HepG2 (cell line): ENCODE results near the gene ZBTB45. TPM values are rescaled to one million over a fixed set of nuclear protein-coding genes. Genes with fewer than 3 reads are reported as not detected.

ENCODE experiments used
- ARNTL ChIP-seq: sonication (generic); formaldehyde crosslinking; IDR thresholded peaks from 2 replicates; pipeline ENCODE4 v1.4.0; 2020; ENCODE audit warnings: mild to moderate bottlenecking, missing genetic modification reagents
- ATAD3A ChIP-seq: sonication (generic); formaldehyde crosslinking; IDR thresholded peaks from 2 replicates; pipeline ENCODE4 v1.4.0; 2020; ENCODE audit warnings: missing genetic modification reagents
- CBX2 ChIP-seq, 2 experiments: fragments of 200-600 bp in 1 of 2; sonication (generic); formaldehyde crosslinking in 1 of 2; IDR thresholded peaks; 2 replicates each; pipeline versions ENCODE4 v1.7.0 to v1.8.1; 2018 to 2022; ENCODE audit warnings: low read depth in 2 of 2, low read length in 1 of 2, mild to moderate bottlenecking in 1 of 2, missing genetic modification reagents in 1 of 2
- CENPX ChIP-seq: sonication (generic); formaldehyde crosslinking; IDR thresholded peaks from 2 replicates; pipeline ENCODE4 v1.9.0; 2021; ENCODE audit warnings: mild to moderate bottlenecking, missing genetic modification reagents, moderate library complexity
- DNMT3B ChIP-seq: conservative IDR thresholded peaks from 2 replicates; pipeline ENCODE4 v1.6.1; 2016; ENCODE audit warnings: missing biosample characterization, control low read depth
- ELF1 ChIP-seq: sonication (generic); formaldehyde crosslinking; IDR thresholded peaks from 2 replicates; pipeline ENCODE4 v1.4.0; 2020; ENCODE audit warnings: missing genetic modification reagents
- FOXA1 ChIP-seq, 2 experiments: fragments of 450-650 bp in 1 of 2; sonication (generic) in 1 of 2; formaldehyde crosslinking in 1 of 2; IDR thresholded peaks; 2 replicates each; pipeline versions ENCODE4 v1.4.0 to v1.6.1; 2016 to 2020; ENCODE audit warnings: missing genetic modification reagents in 1 of 2
- JARID2 ChIP-seq: sonication (generic); formaldehyde crosslinking; IDR thresholded peaks from 2 replicates; pipeline ENCODE4 v1.8.1; 2023; ENCODE audit warnings: missing genetic modification reagents, inconsistent platforms; ENCODE audit not compliant: insufficient replicate concordance
- JUNB ChIP-seq: sonication (generic); formaldehyde crosslinking; IDR thresholded peaks from 2 replicates; pipeline ENCODE4 v1.8.0; 2022; ENCODE audit warnings: missing genetic modification reagents, mild to moderate bottlenecking, borderline replicate concordance
- KLF16 ChIP-seq, 2 experiments: sonication (generic) in 1 of 2; formaldehyde crosslinking in 1 of 2; IDR thresholded peaks; 2 replicates each; pipeline versions ENCODE4 v1.6.1 to v1.8.0; 2016 to 2023; ENCODE audit warnings: missing genetic modification reagents in 2 of 2, missing compliant biosample characterization in 1 of 2
- KMT2A ChIP-seq: sonication (generic); formaldehyde crosslinking; IDR thresholded peaks from 2 replicates; pipeline ENCODE4 v1.4.0; 2020; ENCODE audit warnings: missing genetic modification reagents
- REL ChIP-seq: sonication (generic); formaldehyde crosslinking; conservative IDR thresholded peaks from 2 replicates; pipeline ENCODE4 v1.8.0; 2022; ENCODE audit warnings: mild to moderate bottlenecking, missing genetic modification reagents, moderate library complexity
- SAFB2 ChIP-seq: sonication (generic); formaldehyde crosslinking; IDR thresholded peaks from 2 replicates; pipeline ENCODE4 v1.5.1; 2020; ENCODE audit warnings: missing genetic modification reagents, low read depth, mild to moderate bottlenecking, borderline replicate concordance
- TRIM24 ChIP-seq: sonication (generic); formaldehyde crosslinking; IDR thresholded peaks from 2 replicates; pipeline ENCODE4 v1.8.0; 2022; ENCODE audit warnings: mild to moderate bottlenecking, missing genetic modification reagents
- ZBTB7A ChIP-seq: sonication (generic); formaldehyde crosslinking; IDR thresholded peaks from 2 replicates; pipeline ENCODE4 v1.8.0; 2022; ENCODE audit warnings: mild to moderate bottlenecking, missing genetic modification reagents
- ZFP37 ChIP-seq: sonication (generic); formaldehyde crosslinking; IDR thresholded peaks from 2 replicates; pipeline ENCODE4 v1.4.0; 2020; ENCODE audit warnings: missing genetic modification reagents, borderline replicate concordance
- ZFY ChIP-seq: sonication (generic); formaldehyde crosslinking; IDR thresholded peaks from 2 replicates; pipeline ENCODE4 v1.4.0; 2020; ENCODE audit warnings: missing genetic modification reagents
- ZMAT5 ChIP-seq: sonication (generic); formaldehyde crosslinking; IDR thresholded peaks from 2 replicates; pipeline ENCODE4 v1.5.0; 2020; ENCODE audit warnings: mild to moderate bottlenecking, low read depth, missing genetic modification reagents, borderline replicate concordance
- ZNF263 ChIP-seq: sonication (generic); formaldehyde crosslinking; IDR thresholded peaks from 2 replicates; pipeline ENCODE4 v1.4.0; 2020; ENCODE audit warnings: missing genetic modification reagents
- ZNF382 ChIP-seq: sonication (generic); formaldehyde crosslinking; IDR thresholded peaks from 2 replicates; pipeline ENCODE4 v1.5.0; 2020; ENCODE audit warnings: missing genetic modification reagents, mild to moderate bottlenecking, borderline replicate concordance
- ZNF616 ChIP-seq: sonication (generic); formaldehyde crosslinking; IDR thresholded peaks from 2 replicates; pipeline ENCODE4 v1.5.0; 2020; ENCODE audit warnings: low read depth, mild to moderate bottlenecking, missing genetic modification reagents
- ZNF672 ChIP-seq: sonication (generic); formaldehyde crosslinking; IDR thresholded peaks from 2 replicates; pipeline ENCODE4 v1.8.1; 2022; ENCODE audit warnings: missing genetic modification reagents
- ZNF766 ChIP-seq: sonication (generic); formaldehyde crosslinking; IDR thresholded peaks from 2 replicates; pipeline ENCODE4 v1.5.0; 2020; ENCODE audit warnings: missing genetic modification reagents, borderline replicate concordance
- polyA plus RNA-seq, 8 experiments: library from polyadenylated mRNA; depleted of rRNA in 3 of 8; stranded (reverse) in 7 of 8; unstranded in 1 of 8; fragments of >200 nt; fragmentation: Illumina TruSeq in 4 of 8; extraction: Trizol in 4 of 8; gene quantifications; 2 replicates each; pipeline versions ENCODE4 v1.2.1 to v1.2.3, GENCODE V29; 2011 to 2016; ENCODE audit warnings: low read depth in 4 of 8, missing spikeins in 1 of 8, mixed read lengths in 1 of 8; ENCODE audit not compliant: insufficient read depth in 1 of 8
- total RNA-seq, 5 experiments: library from RNA; depleted of rRNA; stranded (reverse); fragments of >200 nt; fragmentation: Illumina TruSeq; extraction: Trizol; gene quantifications; 2 replicates each; pipeline ENCODE4 v1.2.3, GENCODE V29; 2016; ENCODE audit warnings: low read depth in 1 of 5
- TF ChIP-seq, protein P1 (sequence below): sonication (generic); formaldehyde crosslinking; IDR thresholded peaks from 2 replicates; pipeline ENCODE4 v1.4.0; 2020; ENCODE audit warnings: missing genetic modification reagents
- TF ChIP-seq, protein P2 (sequence below): sonication (generic); formaldehyde crosslinking; IDR thresholded peaks from 2 replicates; pipeline ENCODE4 v1.4.0; 2020; ENCODE audit warnings: mild to moderate bottlenecking, missing genetic modification reagents
- TF ChIP-seq, protein P3 (sequence below): sonication (generic); formaldehyde crosslinking; IDR thresholded peaks from 2 replicates; pipeline ENCODE4 v1.5.0; 2020; ENCODE audit warnings: missing genetic modification reagents

The ZBTB45 gene
- total and polyA plus RNA-seq, 2 of the 13 experiments (the other 11 are each of a cell fraction or from before 2014, with no cell fraction given) = 3.0 to 3.7 TPM

DNA sequence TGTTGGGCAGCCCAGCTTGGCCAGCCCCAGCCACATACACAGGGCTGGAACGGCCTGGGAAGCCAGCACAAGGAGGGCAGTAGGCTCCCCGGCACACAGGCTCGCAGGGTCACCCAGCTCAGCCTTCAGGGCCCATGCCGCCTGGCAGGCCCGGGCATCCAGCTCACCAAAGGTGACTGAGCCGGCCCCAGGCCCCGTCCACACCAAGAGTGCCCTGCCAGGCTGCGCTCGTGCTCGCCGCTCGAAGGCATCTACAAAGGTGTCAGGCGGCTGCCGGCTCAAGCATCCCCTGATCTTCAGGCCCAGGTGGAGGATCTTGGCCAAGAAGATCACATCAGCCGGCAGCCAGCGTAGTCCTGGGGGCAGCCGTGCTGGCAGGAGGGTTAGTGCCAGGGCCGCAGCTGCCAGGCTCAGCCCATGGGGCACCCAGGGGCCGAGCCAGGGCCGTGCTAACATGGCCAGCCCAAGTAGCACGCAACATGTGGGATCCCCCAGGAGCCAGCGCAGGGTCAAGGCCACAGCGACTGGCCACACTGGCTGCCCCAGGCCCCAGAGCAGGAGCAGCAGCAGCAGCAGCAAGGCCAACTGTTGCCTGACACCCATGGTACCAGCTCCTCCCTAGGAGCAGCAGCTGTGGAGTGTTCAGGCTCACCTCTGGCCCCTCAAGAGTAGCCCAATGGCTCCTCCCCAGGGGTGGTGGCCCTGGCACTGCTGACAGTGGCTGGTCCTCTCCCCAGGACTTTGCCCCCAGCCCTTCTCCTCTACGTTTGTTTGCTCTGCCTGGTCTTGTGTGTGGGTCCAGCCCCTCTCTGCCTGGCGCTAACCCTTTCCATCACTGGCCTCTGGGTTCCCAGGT is 8.0 kb downstream of the ZBTB45 start, which contains the start of gene SLC27A5 (continued):
- TF ChIP-seq, protein P1, sequence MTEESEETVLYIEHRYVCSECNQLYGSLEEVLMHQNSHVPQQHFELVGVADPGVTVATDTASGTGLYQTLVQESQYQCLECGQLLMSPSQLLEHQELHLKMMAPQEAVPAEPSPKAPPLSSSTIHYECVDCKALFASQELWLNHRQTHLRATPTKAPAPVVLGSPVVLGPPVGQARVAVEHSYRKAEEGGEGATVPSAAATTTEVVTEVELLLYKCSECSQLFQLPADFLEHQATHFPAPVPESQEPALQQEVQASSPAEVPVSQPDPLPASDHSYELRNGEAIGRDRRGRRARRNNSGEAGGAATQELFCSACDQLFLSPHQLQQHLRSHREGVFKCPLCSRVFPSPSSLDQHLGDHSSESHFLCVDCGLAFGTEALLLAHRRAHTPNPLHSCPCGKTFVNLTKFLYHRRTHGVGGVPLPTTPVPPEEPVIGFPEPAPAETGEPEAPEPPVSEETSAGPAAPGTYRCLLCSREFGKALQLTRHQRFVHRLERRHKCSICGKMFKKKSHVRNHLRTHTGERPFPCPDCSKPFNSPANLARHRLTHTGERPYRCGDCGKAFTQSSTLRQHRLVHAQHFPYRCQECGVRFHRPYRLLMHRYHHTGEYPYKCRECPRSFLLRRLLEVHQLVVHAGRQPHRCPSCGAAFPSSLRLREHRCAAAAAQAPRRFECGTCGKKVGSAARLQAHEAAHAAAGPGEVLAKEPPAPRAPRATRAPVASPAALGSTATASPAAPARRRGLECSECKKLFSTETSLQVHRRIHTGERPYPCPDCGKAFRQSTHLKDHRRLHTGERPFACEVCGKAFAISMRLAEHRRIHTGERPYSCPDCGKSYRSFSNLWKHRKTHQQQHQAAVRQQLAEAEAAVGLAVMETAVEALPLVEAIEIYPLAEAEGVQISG = peak; percentile 62
- TF ChIP-seq KLF16 (CRISPR knock-in tag; IDR thresholded peaks at IDR 0.05) = no peak
- TF ChIP-seq ZNF382 = no peak
- TF ChIP-seq SAFB2 = no peak
- TF ChIP-seq REL = no peak
- TF ChIP-seq ZFP37 (CRISPR knock-in tag) = no peak
- peak; percentile 68 for TF ChIP-seq ARNTL (CRISPR knock-in tag)
- no peak for TF ChIP-seq DNMT3B (CRISPR knock-in tag)
- TF ChIP-seq ZNF672 = no peak
- TF ChIP-seq FOXA1 (IDR thresholded peaks at IDR 0.05) = no peak
- no peak; the same call in 1 of the 2 replicates for TF ChIP-seq FOXA1 (CRISPR knock-in tag; IDR thresholded peaks at IDR 0.05)
- no peak for TF ChIP-seq TRIM24 (CRISPR knock-in tag)
- TF ChIP-seq ZNF263 (CRISPR knock-in tag) = peak; percentile 98
- no peak for TF ChIP-seq ZMAT5 (CRISPR knock-in tag)
- TF ChIP-seq ZBTB7A (CRISPR knock-in tag) = peak; percentile 82; the same call in 1 of the 2 replicates
- no peak for TF ChIP-seq JUNB (CRISPR knock-in tag)
- TF ChIP-seq ZFY (CRISPR knock-in tag) = peak; percentile 62
- TF ChIP-seq KMT2A = no peak
- TF ChIP-seq, protein P2, sequence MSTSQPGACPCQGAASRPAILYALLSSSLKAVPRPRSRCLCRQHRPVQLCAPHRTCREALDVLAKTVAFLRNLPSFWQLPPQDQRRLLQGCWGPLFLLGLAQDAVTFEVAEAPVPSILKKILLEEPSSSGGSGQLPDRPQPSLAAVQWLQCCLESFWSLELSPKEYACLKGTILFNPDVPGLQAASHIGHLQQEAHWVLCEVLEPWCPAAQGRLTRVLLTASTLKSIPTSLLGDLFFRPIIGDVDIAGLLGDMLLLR (CRISPR knock-in tag) = 0 out of 2 replicates have a peak, but pooled peaks have one; percentile 1
- no peak for TF ChIP-seq CBX2 (IDR thresholded peaks at IDR 0.05; ENCODE audit: low read depth, low read length)
- TF ChIP-seq CBX2 (CRISPR knock-in tag; IDR thresholded peaks at IDR 0.05; ENCODE audit: low read depth) = no peak
- peak; percentile 68; the same call in 1 of the 2 replicates for TF ChIP-seq ZNF766
- TF ChIP-seq ATAD3A (CRISPR knock-in tag) = no peak
- TF ChIP-seq, protein P3, sequence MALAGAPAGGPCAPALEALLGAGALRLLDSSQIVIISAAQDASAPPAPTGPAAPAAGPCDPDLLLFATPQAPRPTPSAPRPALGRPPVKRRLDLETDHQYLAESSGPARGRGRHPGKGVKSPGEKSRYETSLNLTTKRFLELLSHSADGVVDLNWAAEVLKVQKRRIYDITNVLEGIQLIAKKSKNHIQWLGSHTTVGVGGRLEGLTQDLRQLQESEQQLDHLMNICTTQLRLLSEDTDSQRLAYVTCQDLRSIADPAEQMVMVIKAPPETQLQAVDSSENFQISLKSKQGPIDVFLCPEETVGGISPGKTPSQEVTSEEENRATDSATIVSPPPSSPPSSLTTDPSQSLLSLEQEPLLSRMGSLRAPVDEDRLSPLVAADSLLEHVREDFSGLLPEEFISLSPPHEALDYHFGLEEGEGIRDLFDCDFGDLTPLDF (CRISPR knock-in tag) = no peak
- TF ChIP-seq JARID2 (CRISPR knock-in tag) = no peak
- TF ChIP-seq CENPX (CRISPR knock-in tag) = no peak
- no peak for TF ChIP-seq ELF1 (CRISPR knock-in tag)
- no peak for TF ChIP-seq ZNF616 (CRISPR knock-in tag)
